ENCODE results near the gene NUDT22. TPM values are rescaled to one million over a fixed set of nuclear protein-coding genes. Genes with fewer than 3 reads are reported as not detected.

Gene NUDT22
- total RNA-seq, 2 experiments from 2014 or later = 66.0 to 69.2 TPM

GRCh38 chr11:64241491-64242374, 15.7 kb downstream of the NUDT22 start:
- TF ChIP-seq CTCF (IDR thresholded peaks at IDR 0.05) = no peak
- intact Hi-C loops (cut with micrococcal nuclease) = loop anchor here (10.0 kb wide), 1 partner anchor 63 kb away; the partner anchor contains the start of genes CATSPERZ and ESRRA
- ChIA-PET CTCF (interaction anchor here (0.7 to 2.0 kb wide), 6 partner anchors 9 to 76 kb away, joined by 3 to 12 read pairs (median 4); partner anchors contain the start of genes PLCB3, PRDX5 and TRMT112), POLR2A (interaction anchor here (0.5 to 6.6 kb wide), 14 partner anchors 9 to 76 kb away, joined by 3 to 61 read pairs (median 6); partner anchors contain the start of genes BAD, DNAJC4, ESRRA and FERMT3)
- DNase-seq = peak; percentile 100
- H3K27ac Mint-ChIP-seq = peak overlapping the region; percentile 98
- ATAC-seq = peak; percentile 7
- no peaks in the 10 kb centered on the region for H3K9me3 Mint-ChIP-seq
- H3K4me3 Mint-ChIP-seq = peak overlapping the region; percentile 93
- peaks cover 48% of the 10 kb centered on the region for H3K36me3 Mint-ChIP-seq (ENCODE audit: low read depth)
- H3K27me3 Mint-ChIP-seq = no peaks in the 10 kb centered on the region
- H3K4me1 Mint-ChIP-seq (ENCODE audit: low read depth) = peaks cover 41% of the 10 kb centered on the region

- H3K27ac Mint-ChIP-seq = peak overlapping the region; percentile 45
- peaks cover 38% of the 10 kb centered on the region for H3K4me1 Mint-ChIP-seq (ENCODE audit: low read depth)
- no peak for ATAC-seq
- H3K4me3 Mint-ChIP-seq = peak overlapping the region; percentile 93
- intact Hi-C loops (cut with micrococcal nuclease) = loop anchor here (10.0 kb wide), 1 partner anchor 61 kb away; the partner anchor contains the start of genes CATSPERZ and ESRRA
- DNase-seq = no peak
- peaks cover 37% of the 10 kb centered on the region for H3K36me3 Mint-ChIP-seq (ENCODE audit: low read depth)
- ChIA-PET CTCF (interaction anchor here (0.9 to 4.6 kb wide), 7 partner anchors 8 to 75 kb away, joined by 3 to 35 read pairs (median 8); partner anchors contain the start of genes CATSPERZ, FERMT3, NUDT22 and PLCB3), POLR2A (interaction anchor here (0.7 to 10.0 kb wide), 13 partner anchors 7 to 117 kb away, joined by 3 to 132 read pairs (median 7); partner anchors contain the start of genes BAD, FERMT3, NUDT22 and PLCB3)
- H3K9me3 Mint-ChIP-seq = no peaks in the 10 kb centered on the region
- TF ChIP-seq CTCF (IDR thresholded peaks at IDR 0.05) = no peak
- no peaks in the 10 kb centered on the region for H3K27me3 Mint-ChIP-seq
Measured at GRCh38 chr11:64243236-64243854, 17.3 kb downstream of the NUDT22 start.

GRCh38 chr11:64244107-64244506, 18.0 kb downstream of the NUDT22 start:
- Mint-ChIP-seq H3K36me3 (ENCODE audit: low read depth) (peaks cover 37% of the 10 kb centered on the region), H3K27me3 (no peaks in the 10 kb centered on the region), H3K27ac (peak overlapping the region; percentile 45), H3K4me3 (peak overlapping the region; percentile 93), H3K4me1 (ENCODE audit: low read depth) (peaks cover 33% of the 10 kb centered on the region), H3K9me3 (no peaks in the 10 kb centered on the region)
- POLR2A ChIA-PET = interaction anchor here (1.4 to 10.0 kb wide), 10 partner anchors 11 to 116 kb away, joined by 4 to 132 read pairs (median 10); partner anchors contain the start of genes FERMT3, NUDT22, PRDX5 and TRMT112
- intact Hi-C loops (cut with micrococcal nuclease) = loop anchor here (10.0 kb wide), 1 partner anchor 61 kb away; the partner anchor contains the start of genes CATSPERZ and ESRRA
- DNase-seq = no peak
- TF ChIP-seq CTCF (IDR thresholded peaks at IDR 0.05) = no peak
- CTCF ChIA-PET = interaction anchor here (0.9 to 4.6 kb wide), 8 partner anchors 8 to 88 kb away, joined by 3 to 35 read pairs (median 8); partner anchors contain the start of genes CATSPERZ, FERMT3, NUDT22 and PLCB3
- no peak for ATAC-seq

GRCh38 chr11:64244966-64245365, 18.9 kb downstream of the NUDT22 start:
- H3K27ac Mint-ChIP-seq = peak overlapping the region; percentile 93
- H3K9me3 Mint-ChIP-seq = no peaks in the 10 kb centered on the region
- intact Hi-C loops (cut with micrococcal nuclease) = loop anchor here (10.0 kb wide), 1 partner anchor 60 kb away; the partner anchor contains the start of genes CATSPERZ and ESRRA
- peaks cover 33% of the 10 kb centered on the region for H3K36me3 Mint-ChIP-seq (ENCODE audit: low read depth)
- ATAC-seq = no peak
- no peak for TF ChIP-seq CTCF (IDR thresholded peaks at IDR 0.05)
- peaks cover 28% of the 10 kb centered on the region for H3K4me1 Mint-ChIP-seq (ENCODE audit: low read depth)
- no peaks in the 10 kb centered on the region for H3K27me3 Mint-ChIP-seq
- peak overlapping the region; percentile 94 for H3K4me3 Mint-ChIP-seq
- DNase-seq = no peak
- POLR2A ChIA-PET = interaction anchor here (0.6 to 10.0 kb wide), 8 partner anchors 9 to 73 kb away, joined by 3 to 132 read pairs (median 17); partner anchors contain the start of genes FERMT3, NUDT22, PRDX5 and TRMT112
- CTCF ChIA-PET = interaction anchor here (0.9 to 4.6 kb wide), 9 partner anchors 11 to 87 kb away, joined by 3 to 35 read pairs (median 7); partner anchors contain the start of genes CATSPERZ, FERMT3, NUDT22 and PRDX5
